Activated CD8-positive, alpha-beta memory T cell treated with anti-CD3 and anti-CD28 coated beads for 4 hours (primary cell): ENCODE results near the gene CFAP410.
"Not testable (repeated sequence)": the region's sequence is repeated elsewhere in the genome, so short reads cannot be mapped to it uniquely, and the experiment has no call there.

Experiments
- DNase-seq, 2 donors: peaks; one replicate each; pipeline ENCODE4 v3.0.0-alpha.2; 2020; ENCODE audit warnings: low read depth in 2 of 2

The CFAP410 gene

DNA sequence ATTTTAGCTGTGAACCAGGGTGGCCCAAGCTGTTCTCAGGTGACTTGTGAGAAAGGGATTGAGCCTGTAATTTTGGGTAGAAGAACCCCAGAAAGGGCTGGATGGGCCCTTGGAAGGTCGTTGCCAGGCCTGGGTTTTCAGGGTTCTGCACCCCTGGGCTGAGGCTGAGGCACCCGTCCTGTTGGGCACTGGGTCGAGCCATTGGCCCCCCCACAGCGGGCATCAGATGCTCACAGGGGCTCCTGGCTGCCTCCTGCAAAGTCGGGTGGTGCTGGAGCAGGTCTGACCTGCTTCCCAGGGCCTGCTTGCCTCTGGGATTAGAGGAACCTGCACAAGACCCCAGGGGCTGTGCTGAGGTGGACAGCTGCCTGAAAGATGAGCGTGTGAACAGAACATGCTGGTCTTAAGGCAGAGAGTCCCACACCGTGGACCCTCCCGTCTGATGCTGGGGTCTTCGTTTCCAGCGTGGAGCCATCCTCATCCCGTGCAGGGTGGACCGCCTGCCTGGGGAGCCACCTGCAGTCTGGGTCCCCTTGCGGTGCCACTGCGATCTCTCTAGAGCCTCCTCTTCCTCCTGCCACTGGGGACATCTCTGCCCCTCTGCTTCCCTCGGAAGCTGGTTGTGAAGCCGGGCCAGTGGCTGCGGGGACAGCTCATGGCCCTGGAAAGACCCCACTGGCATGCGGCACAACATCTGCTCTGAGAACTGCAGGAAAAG is 12.5 kb upstream of the CFAP410 start:
- no peak for DNase-seq

DNA sequence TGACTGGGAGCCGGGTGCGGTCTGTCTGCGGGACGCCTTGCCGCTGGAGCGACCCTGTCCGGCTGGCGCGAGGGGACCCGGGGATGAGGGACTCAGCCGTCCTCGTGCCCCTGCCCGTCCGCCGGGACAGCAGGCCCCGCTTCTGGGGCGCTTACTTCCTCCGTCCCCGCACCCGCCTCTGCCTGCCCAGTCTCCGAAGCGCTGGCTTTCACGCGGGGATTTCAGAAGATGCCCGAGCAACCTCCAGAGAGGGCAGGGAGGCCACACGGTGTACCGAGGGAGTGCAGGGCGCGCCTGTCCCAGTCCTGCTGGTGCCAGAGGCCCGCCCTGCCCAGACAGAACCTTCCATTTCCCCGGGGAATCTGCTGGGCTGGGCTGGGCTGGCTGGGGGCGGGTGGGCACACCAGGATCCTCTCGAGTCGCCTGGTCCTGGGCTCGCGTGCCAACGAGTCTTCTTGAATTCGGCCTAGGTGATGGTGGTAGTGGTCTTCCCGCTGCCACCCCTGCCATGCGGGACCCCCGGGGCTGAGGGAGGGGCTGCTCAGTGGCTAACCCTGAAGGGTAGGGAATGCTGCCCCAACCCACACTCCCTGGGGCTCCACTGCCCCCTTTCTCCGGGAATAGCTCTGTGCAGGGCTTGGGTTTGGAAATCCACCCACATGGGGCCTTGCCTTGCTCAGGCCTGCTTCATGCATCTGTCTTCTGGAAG is 11.7 kb upstream of the CFAP410 start:
- no peak for DNase-seq

DNA sequence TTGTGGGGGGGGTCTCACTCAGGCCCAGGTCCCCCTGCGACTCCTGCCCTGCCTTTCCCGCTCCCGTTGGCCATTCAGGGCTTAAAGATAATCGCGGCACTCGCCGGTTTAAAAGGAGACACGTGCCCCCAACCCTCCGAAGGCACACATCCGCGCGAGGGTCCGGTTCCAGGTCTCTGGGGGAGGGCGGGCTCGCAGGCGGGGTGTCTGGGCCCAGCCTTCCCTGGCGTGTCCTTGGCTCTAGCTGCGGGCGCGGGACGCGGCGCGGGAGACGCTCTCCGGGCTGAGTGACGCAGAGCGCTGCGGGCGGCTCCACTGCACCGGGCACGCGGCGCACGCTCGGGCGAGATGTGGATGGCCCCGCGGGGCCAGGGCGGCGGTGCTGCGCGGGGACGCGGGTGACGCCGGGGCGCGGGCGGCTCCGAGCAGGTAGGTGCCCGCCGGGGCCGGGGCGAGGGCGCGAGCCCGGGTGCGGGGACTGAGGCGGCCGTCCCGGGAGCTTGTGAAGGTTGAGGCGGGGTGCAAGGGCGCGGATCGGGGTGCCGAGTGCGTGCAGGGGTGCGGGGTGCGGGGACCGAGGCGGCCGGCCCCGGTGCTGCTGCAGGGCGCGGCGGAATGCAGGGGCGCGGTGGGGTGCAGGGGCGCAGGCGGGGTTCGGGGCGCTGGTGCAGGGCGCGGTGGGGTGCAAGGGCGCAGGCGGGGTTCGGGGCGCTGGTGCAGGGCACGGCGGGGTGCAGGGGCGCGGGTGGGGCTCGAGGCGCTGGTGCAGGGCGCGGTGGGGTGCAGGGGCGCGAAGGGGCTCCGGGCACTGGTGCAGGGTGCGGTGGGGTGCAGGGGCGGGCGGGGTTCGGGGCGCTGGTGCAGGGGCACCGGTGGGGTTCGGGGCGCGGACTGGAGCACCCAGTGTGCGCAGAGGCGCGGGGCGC is 10.9 kb upstream of the CFAP410 start:
- DNase-seq = no peak

DNA sequence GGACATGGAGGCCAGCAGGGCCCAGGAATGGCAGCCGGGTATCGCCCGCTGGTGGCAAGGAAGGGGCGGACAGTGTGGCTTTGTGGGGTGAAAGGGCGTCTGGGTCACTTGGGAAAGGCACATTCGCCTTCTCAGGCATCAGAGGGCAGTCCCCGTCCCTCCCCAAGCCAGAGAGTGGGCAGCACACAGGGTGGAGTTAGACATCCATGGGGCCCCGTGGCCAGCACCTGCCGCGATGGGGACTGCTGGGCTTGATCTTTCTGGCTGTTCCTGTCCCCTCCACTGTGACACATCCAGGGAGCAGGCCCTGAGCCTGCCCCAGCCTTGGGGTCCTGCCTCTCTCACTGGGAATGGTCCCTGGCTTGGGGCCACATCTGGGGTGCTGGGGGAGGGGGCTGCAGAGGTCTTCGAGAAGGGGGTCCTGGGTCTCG is 10.2 kb upstream of the CFAP410 start:
- DNase-seq = no peak

DNA sequence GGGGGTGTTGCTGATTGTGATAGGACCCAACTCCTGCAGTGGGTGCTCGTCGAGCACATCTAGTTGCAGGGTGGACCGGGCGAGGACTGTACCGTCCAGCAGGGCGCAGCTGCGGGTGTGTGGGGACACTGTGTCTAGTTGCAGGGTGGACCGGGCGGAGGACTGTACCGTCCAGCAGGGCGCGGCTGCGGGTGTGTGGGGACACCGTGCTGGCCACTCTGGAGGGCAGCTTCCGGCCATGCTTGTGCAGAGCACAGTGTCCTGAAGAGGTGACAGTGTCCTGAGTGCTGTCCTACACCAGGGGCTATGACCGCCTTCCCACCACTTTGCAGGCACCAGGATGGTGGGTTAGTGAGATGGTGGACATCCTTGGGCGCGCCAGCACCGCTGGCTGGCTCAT is 9.7 kb upstream of the CFAP410 start:
- DNase-seq = no peak

DNA sequence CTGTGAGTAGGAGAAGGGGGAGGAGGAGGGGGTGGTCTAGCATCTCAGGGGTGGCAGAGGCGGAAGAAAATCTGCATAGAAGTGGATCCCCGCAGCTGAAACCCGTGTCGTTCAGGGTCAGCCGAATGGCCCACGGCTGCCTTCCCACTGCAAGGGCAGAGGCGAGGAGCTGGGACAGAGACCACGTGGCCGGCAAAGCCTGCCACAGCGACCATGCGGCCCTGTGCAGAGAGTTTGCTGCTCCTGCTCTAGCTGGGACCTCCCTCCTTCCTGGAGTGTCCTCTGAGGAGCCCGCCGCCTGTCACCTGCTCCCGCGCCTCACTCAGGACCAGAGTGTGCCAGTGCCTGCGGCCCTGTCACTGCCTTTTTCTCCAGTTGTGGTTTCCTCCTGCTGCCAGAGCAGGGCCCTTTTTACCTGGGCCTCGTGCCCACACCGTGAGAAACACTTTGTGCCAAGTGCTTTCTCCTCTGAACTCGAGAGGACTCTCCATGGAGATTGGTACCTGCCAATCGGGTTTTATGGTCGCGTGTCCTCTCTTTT is 8.8 kb upstream of the CFAP410 start:
- no peak for DNase-seq

DNA sequence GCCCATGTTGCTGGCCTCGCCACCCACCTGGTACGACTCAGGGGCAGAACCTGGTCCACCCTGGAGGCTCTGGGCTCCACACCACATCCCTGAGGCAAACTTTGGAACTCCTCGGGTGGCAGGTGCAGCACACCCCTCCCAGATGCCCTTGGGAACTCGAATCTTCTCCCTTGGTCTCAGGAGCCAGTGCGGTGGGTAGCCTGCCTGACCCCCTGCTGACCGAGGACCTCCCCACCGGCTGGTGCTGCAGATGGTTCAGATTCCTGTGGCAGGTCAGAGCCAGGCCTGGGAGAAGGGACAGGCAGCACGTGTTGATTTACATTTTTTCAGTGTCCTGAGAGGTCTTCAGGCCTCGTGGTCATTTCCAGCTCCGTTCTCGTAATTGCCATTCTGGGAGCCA is 6.3 kb upstream of the CFAP410 start:
- DNase-seq = no peak

DNA sequence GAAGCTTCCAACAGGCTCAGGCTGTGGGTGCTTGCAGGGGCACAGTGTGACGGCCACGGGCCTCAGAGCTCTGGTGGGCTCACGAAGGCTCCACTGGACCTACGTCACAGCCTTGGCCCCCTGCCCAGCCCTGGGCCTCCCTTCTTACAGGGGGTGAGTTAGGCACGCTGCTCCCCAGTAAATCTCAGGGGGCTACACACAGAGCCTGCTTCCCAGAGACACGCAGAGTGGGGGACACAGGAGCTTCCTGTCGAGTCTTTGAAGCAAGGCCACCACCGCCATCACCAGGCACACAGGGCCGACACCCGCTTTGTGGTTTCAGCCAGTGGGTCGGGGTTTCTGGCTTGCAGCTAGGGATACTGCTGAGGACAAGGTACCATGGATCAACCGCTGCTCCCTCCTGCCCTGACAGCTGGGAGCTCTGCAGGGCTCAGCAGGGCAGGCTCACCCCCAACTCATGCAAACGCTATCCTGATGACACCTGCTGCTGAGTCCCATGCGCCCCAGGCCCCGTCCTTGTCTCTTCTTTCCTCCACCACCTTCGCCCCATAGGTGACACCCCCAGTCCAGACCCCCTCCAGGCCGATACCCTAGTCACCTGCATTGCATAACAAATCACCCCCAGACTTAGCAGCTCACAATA is 5.5 kb upstream of the CFAP410 start:
- no peak for DNase-seq

DNA sequence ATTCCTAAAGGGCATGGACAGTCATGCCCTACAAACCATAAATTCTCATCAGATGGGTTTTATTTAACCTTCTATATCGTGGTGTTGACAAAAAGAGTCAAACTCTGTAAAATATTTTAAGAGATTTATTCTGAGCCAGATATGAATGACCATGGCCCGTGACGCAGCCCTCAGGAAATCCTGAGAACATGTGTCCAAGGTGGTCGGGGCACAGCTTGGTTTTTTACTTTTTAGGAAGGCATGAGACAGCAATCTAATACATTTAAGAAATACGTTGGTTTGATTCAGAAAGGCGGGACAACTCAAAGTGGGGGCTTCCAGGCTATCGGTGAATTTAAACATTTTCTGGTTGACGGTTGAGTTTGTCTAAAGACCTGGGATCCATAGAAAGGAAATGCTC is 3.8 kb upstream of the CFAP410 start:
- DNase-seq = not testable (repeated sequence)

DNA sequence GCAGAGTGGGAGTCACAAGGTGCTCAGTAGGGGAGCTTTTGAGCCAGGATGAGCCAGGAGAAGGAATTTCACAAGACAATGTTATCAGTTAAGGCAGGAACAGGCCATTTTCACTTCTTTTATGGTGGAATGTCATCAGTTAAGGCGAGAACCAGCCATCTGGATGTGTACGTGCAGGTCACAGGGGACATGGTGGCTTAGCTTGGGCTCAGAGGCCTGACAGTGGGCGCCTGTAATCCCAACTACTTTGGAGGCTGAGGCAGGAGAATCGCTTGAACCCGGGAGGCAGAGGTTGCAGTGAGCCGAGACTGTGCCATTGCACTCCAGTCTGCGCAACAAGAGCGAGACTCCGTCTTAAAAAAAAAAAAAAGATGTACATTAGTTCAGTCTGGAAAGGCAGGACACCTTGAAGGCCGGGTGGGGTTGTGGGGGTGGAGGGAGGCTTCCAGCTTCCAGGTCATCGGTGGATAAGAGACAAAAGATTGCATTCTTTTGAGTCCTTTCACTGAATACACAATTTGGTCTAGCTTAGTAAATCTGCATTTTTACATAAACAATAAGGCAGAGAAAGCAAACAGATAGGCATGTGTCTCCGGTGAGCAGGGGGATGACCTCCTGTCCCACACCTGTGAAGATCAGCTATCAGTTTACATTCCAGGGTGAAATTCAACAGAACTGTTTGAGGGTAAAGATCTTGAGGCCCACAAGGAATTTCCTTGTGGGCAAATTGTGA is 2.7 kb upstream of the CFAP410 start:
- DNase-seq = not testable (repeated sequence)

DNA sequence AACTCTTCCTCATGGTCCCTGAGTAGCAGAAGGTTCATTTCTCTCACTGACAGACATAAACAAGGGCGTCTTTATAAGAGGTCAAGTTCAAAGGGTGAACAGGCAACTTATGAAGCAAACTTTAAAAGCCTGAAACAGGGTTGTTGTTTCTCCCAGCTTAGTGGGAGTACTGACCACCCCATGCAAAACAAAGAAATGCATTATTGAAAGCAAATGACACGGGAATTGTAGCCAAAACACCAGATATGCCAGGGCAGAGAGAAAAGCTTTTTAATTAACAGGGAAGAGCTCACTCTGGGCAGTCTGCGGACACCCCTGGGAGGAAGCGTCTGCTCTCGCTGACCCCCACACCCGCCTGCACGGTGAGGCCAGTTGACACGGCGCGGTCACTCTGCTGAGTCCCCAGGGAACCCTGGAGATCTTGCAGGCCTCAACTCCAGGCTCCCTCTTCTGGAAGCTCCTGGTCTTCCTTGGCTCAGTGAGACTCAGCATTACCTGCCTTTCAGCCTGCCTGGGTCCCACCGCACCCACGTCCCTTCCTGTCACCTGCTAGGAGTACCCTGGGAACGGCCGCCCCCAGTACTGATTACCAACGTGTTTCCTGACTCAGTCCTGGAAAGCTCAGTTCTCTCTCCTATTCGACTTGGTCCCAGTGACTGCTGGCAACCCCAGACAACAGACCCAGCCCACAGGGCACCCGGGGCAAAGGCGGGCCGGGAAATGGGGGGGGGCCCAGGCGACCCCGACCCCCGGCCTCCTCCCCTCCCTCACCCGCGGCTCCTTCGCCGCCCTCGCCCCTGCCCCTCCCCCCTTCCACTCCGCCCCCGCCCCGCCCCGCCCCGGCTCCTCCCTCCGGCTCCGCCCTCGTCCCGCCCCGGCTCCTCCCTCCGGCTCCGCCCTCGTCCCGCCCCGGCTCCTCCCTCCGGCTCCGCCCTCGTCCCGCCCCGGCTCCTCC is 972 bp downstream of the CFAP410 start:
- no peak for DNase-seq

DNA sequence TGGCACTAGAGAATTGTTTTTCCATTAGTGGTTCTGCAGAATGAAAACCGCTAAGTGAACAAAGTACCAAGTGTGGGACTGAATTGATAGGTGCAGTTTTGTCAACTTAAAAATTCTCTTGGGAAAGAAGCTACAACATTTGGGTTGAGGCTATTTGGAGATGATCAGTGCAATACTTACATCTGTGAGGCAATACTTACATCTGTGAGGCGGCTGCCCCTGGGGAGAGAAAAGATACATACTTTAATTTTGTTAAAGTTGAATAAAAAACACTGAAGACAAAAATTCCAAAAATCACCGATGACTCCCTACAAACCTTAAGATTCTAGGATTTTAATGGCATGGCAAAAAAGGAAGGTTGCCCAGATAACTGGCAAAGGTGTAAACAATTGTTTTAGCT is 1.7 kb downstream of the CFAP410 start:
- no peak for DNase-seq

DNA sequence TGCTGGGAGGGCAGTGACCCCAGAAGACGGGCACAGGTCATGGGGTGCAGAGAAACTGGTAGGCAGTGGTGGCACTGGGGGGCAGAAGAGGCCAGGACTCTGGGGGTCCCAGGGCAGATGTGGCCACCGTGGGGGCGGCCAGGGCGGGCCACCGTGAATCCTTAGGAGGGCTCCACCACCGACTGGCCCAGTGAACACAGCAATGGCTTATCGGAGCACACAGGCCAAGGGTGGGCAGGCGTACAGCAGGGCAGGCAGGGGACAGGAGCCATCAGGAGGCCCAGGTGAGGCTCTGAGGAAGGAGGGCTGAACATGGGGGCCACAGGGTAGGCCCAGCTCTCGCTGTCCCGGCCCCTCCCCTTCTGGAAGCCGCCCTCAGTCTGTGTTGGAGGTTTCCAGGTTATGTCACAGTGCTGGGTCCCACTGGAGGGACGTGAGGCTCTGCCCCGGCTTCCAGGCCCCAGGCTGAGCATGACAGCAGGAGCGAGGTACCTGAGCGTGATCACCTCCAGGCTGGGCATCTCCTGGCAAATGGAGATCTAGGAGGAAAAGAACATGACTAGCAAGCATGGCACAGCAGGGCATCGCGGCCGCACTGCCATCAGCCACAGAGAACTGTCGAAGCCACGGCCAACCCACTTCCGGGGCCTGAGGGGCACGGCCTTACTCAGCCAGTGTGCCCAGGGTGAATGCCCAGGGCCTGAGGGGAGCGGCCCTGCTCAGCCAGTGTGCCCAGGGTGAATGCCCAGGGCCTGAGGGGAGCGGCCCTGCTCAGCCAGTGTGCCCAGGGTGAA is 3.7 kb downstream of the CFAP410 start:
- DNase-seq = no peak

DNA sequence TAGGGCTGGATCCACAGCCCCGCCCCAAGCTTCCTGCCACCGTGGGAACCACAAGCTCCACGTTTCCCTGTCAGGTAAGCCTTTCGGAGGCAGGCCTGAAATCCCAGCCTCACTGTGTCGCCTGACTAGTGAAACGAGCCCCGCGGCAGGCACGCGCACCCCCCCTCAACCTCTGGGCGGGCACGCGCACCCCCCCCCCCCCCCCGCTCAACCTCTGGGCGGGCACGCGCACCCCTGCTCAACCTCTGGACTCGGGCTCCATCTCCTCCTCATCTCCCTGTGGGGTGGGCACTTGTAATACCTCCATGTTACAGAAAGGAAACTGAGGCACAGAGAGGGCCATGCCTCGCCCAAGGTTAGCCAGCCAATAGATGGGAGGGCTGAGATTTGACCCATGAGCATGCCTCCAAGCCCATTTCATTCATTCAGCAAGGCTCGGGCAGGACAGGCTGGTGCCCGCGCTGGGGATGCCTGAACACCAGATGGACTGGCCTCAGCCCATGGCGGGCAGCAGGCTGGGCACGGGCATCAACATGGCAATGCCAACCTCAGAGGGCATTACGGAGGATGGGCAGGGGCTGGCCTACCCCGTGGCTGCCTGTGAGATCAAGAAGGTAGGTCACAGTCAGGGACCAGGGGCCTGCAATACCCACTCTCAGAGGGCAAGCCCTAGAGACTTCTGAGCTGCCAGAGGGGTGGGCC is 4.7 kb downstream of the CFAP410 start:
- DNase-seq = no peak

DNA sequence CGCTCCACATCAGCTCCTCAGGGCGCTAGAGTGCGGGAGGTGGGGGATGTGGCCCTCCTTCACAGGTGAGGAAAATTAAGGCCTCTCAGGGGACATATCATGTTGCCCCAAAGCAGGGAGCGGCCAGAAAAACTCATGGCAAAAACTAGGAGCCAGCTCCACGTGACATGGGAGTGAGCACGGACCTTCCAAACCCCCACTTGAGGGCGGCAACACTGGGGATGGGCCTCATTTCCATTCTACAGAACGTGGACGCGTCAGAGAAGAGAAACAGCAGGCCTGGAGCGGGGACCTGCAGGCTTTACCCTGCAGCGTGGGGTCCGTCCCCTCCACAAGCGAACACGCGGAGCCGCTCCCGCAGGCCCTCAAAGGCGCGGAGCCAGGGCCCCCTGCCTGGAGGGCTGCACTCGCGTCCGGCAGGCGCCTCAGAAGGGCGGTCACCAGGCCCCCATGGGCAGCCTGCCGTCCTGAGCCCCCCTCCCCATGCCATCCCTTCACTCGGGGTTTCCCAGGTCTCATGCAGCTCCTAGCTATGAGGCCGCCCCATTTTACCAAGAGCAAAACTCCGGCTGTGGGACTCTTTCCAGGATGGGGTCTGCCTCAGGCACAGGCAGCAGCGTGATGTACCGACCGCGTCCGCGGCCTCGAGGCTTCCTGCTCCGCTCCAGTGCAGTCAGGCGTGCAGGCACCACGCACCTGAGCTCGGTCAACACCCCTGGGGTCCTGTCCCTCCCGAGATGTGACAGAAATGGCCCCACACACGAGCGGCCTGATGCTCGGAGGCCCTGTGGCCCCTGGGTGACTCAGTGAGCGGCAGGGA is 5.5 kb downstream of the CFAP410 start:
- DNase-seq = no peak

DNA sequence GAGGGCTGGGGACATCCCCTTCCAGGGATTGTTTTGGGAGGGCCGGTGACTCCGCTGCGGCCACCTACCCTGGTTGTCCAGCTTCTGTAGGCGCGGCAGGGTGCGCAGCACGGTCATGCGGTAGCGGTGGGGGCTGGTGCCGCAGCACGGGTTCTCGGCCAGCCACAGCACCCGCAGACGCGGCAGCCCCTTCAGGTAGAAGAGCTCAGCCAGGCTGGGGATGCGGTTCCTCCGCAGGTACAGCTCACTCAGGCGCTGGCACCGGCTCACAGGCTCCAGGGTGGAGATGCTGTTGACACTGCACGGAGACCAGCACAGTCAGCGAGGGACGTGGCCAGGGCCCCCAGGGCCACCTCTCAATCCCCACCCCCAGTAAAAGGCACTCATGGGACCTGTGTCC is 6.2 kb downstream of the CFAP410 start:
- no peak for DNase-seq

DNA sequence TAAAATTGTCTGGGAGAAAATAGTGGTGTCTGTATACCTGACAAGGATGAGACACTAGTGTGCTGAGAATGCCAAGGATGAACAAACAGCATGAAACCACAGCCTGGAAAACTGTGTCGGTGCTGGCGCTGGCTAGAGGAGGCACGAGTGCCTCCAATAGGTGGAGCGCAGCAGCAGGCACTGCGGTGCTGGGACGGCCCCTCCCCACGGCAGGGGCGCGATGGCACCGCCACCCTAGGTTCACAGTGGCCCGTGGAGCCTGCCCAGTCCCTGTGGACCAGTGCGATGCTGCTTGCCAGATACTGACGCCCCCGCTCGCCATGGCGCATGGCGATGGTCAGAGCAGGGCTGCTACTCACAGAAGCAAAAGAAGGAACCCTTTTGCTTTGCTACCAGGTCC is 6.8 kb downstream of the CFAP410 start:
- DNase-seq = no peak
